GM12874 (cell line): Measurements from ENCODE around the gene TJP2.

ENCODE experiments used
- TF ChIP-seq, protein P1 (sequence below): IDR thresholded peaks from 2 replicates; pipeline ENCODE4 v1.5.1; 2011; ENCODE audit warnings: low read depth, mild to moderate bottlenecking, control low read depth, low read length, moderate library complexity; ENCODE audit not compliant: insufficient read depth

Gene TJP2

GRCh38 chr9:69173891-69174615 is at the start of gene TJP2:
TSS of gene TJP2 (plus strand) at chr9:69174277. CDS start at chr9:69174373, 96 bp downstream.
- TF ChIP-seq, protein P1, sequence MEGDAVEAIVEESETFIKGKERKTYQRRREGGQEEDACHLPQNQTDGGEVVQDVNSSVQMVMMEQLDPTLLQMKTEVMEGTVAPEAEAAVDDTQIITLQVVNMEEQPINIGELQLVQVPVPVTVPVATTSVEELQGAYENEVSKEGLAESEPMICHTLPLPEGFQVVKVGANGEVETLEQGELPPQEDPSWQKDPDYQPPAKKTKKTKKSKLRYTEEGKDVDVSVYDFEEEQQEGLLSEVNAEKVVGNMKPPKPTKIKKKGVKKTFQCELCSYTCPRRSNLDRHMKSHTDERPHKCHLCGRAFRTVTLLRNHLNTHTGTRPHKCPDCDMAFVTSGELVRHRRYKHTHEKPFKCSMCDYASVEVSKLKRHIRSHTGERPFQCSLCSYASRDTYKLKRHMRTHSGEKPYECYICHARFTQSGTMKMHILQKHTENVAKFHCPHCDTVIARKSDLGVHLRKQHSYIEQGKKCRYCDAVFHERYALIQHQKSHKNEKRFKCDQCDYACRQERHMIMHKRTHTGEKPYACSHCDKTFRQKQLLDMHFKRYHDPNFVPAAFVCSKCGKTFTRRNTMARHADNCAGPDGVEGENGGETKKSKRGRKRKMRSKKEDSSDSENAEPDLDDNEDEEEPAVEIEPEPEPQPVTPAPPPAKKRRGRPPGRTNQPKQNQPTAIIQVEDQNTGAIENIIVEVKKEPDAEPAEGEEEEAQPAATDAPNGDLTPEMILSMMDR: no peak

GRCh38 chr9:69130456-69131441 is 43.3 kb upstream of the TJP2 start:
- TF ChIP-seq, protein P1: no peak

GRCh38 chr9:69131682-69132081 is 42.4 kb upstream of the TJP2 start:
- TF ChIP-seq, protein P1: no peak

- TF ChIP-seq, protein P1: no peak
Observed at GRCh38 chr9:69132361-69132760, 41.7 kb upstream of the TJP2 start.

- TF ChIP-seq, protein P1: no peak
Observed at GRCh38 chr9:69134412-69134811, 39.7 kb upstream of the TJP2 start.

GRCh38 chr9:69136185-69136584 is 37.9 kb upstream of the TJP2 start:
- TF ChIP-seq, protein P1: no peak

DNA sequence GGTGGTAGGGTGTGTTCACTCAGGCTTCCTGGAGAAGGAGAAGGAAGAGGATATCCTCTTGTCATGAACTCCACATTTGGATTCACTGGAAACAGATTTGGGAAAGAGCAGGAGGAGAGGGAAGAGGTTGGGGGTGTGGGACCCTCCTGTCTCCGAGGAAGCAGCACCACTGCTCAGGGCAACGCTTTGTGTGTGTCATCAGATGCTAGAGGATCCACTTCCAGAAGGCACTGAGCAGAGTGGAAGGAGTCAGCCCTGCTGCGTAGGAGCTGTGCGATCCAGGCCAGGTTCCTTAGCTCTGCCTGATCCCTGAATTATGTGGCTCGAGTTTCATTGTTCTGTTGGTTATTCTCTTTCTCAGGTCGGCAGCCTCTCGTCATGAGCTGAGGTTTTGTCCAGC is 37.3 kb upstream of the TJP2 start:
- TF ChIP-seq, protein P1: no peak
